GM23338 (cell line): ENCODE measurements around the gene MAP2K6. TPM values are rescaled to one million over a fixed set of nuclear protein-coding genes. Genes with fewer than 3 reads are reported as not detected.

ENCODE experiments used
- ATAC-seq: fragments of 200-7000 bp; cut with Tn5 transposase; 3 replicates; pipeline ENCODE4 v1.9.1; 2020
- DNase-seq: peaks from one replicate; pipeline ENCODE4 v3.0.0-alpha.2; 2015; ENCODE audit warnings: low spot score
- H2AFZ ChIP-seq: fragments of 200-600 bp; sonication (generic); 2 replicates; pipeline ENCODE4 v1.8.0; 2016; ENCODE audit warnings: antibody characterized with exemption, mild to moderate bottlenecking, moderate library complexity
- H3F3A ChIP-seq: fragments of 200-600 bp; sonication (generic); replicated peaks from 2 replicates; pipeline ENCODE4 v1.8.0; 2017; ENCODE audit warnings: antibody characterized with exemption, mixed run types, low read depth
- H3K27ac ChIP-seq: fragments of 200-600 bp; sonication (generic); 2 replicates; pipeline ENCODE4 v1.6.1; 2016; ENCODE audit warnings: low read depth
- H3K27me3 ChIP-seq: fragments of 200-600 bp; sonication (generic); 2 replicates; pipeline ENCODE4 v1.8.0; 2016; ENCODE audit warnings: mild to moderate bottlenecking, mixed run types, moderate library complexity; ENCODE audit not compliant: insufficient read depth
- H3K36me3 ChIP-seq: fragments of 200-600 bp; sonication (generic); 2 replicates; pipeline ENCODE4 v1.8.0; 2016; ENCODE audit warnings: mild to moderate bottlenecking; ENCODE audit not compliant: insufficient read depth
- H3K4me1 ChIP-seq: fragments of 200-600 bp; sonication (generic); 2 replicates; pipeline ENCODE4 v1.8.0; 2016; ENCODE audit warnings: mild to moderate bottlenecking, moderate library complexity; ENCODE audit not compliant: insufficient read depth
- H3K4me2 ChIP-seq: fragments of 200-600 bp; sonication (generic); 2 replicates; pipeline ENCODE4 v1.7.1; 2017; ENCODE audit warnings: mixed run types
- H3K4me3 ChIP-seq: fragments of 200-600 bp; sonication (generic); 2 replicates; pipeline ENCODE4 v1.6.1; 2016; ENCODE audit warnings: mixed run types
- H3K79me2 ChIP-seq: fragments of 200-600 bp; sonication (generic); replicated peaks from 2 replicates; pipeline ENCODE4 v1.8.0; 2017; ENCODE audit warnings: mild to moderate bottlenecking; ENCODE audit not compliant: insufficient read depth
- H3K9me2 ChIP-seq: fragments of 200-600 bp; sonication (generic); 2 replicates; pipeline ENCODE4 v1.8.0; 2017; ENCODE audit not compliant: insufficient read depth
- H4K20me1 ChIP-seq: fragments of 200-600 bp; sonication (generic); replicated peaks from 2 replicates; pipeline ENCODE4 v1.8.0; 2017; ENCODE audit warnings: mild to moderate bottlenecking; ENCODE audit not compliant: insufficient read depth
- H3K27ac Mint-ChIP-seq: 2 replicates; pipeline ENCODE4 v1.8.0; 2020; ENCODE audit warnings: inconsistent platforms, mild to moderate bottlenecking, moderate library complexity, mixed read lengths
- H3K27me3 Mint-ChIP-seq: 3 replicates; pipeline ENCODE4 v1.8.0; 2022; ENCODE audit warnings: low read depth, mild to moderate bottlenecking, moderate library complexity, mixed read lengths, inconsistent platforms; ENCODE audit not compliant: insufficient read depth, poor library complexity
- H3K36me3 Mint-ChIP-seq: 3 replicates; pipeline ENCODE4 v1.8.0; 2021; ENCODE audit warnings: low read depth, mild to moderate bottlenecking, inconsistent platforms, moderate library complexity, mixed read lengths
- H3K4me1 Mint-ChIP-seq: 3 replicates; pipeline ENCODE4 v1.8.0; 2020; ENCODE audit warnings: mild to moderate bottlenecking, inconsistent platforms, mixed read lengths
- H3K4me3 Mint-ChIP-seq: 3 replicates; pipeline ENCODE4 v1.8.0; 2021; ENCODE audit warnings: moderate library complexity, mild to moderate bottlenecking, inconsistent platforms, mixed read lengths
- H3K9me3 Mint-ChIP-seq: 3 replicates; pipeline ENCODE4 v1.8.0; 2020; ENCODE audit warnings: moderate library complexity, mild to moderate bottlenecking, inconsistent platforms, mixed read lengths
- CREB1 ChIP-seq: fragments of 250-450 bp; sonication (Bioruptor Pico); IDR thresholded peaks from 2 replicates; pipeline ENCODE4 v1.5.0; 2020; ENCODE audit warnings: low read depth, mild to moderate bottlenecking, moderate library complexity
- ETS1 ChIP-seq: IDR thresholded peaks from 2 replicates; pipeline ENCODE4 v1.6.1; 2016; ENCODE audit warnings: antibody characterized with exemption
- EZH2 ChIP-seq: fragments of 200-600 bp; sonication (generic); IDR thresholded peaks from one replicate; pipeline ENCODE4 v1.8.0; 2017; ENCODE audit warnings: antibody characterized with exemption, mild to moderate bottlenecking, low read depth; ENCODE audit not compliant: unreplicated experiment
- EZH2phosphoT487 ChIP-seq: fragments of 200-600 bp; sonication (generic); IDR thresholded peaks from one replicate; pipeline ENCODE4 v1.8.1; 2018; ENCODE audit warnings: antibody characterized with exemption; ENCODE audit not compliant: unreplicated experiment
- JUNB ChIP-seq: IDR thresholded peaks from one replicate; pipeline ENCODE4 v1.6.1; 2016; ENCODE audit warnings: antibody characterized with exemption; ENCODE audit not compliant: unreplicated experiment
- NANOG ChIP-seq: IDR thresholded peaks from 2 replicates; pipeline ENCODE4 v1.6.1; 2016; ENCODE audit warnings: antibody characterized with exemption, borderline replicate concordance
- POLR2AphosphoS5 ChIP-seq: IDR thresholded peaks from 2 replicates; pipeline ENCODE4 v1.6.1; 2016; ENCODE audit warnings: antibody characterized with exemption, low read depth
- STAT1 ChIP-seq: IDR thresholded peaks from one replicate; pipeline ENCODE4 v1.6.1; 2016; ENCODE audit warnings: antibody characterized with exemption; ENCODE audit not compliant: unreplicated experiment
- ZNF114 ChIP-seq: fragments of 250-450 bp; sonication (Bioruptor Pico); IDR thresholded peaks from 2 replicates; pipeline ENCODE4 v1.5.0; 2020; ENCODE audit warnings: mild to moderate bottlenecking, moderate library complexity
- ZNF331 ChIP-seq: fragments of 250-450 bp; sonication (Bioruptor Pico); IDR thresholded peaks from 2 replicates; pipeline ENCODE4 v1.5.0; 2020; ENCODE audit warnings: low read depth, mild to moderate bottlenecking, moderate library complexity
- polyA plus RNA-seq: library from polyadenylated mRNA; unstranded; fragments of >200 nt; fragmentation: Nextera tagmentation; extraction: Ambion mirVana; gene quantifications from 2 replicates; pipeline ENCODE4 v1.2.1, GENCODE V29; 2016
- total RNA-seq: library from RNA; depleted of rRNA; stranded (reverse); fragments of >200 nt; shearing (Covaris generic); gene quantifications from 2 replicates; pipeline ENCODE4 v1.2.3, GENCODE V29; 2014
- TF ChIP-seq, protein P1 (sequence below): IDR thresholded peaks from one replicate; pipeline ENCODE4 v1.6.1; 2018; ENCODE audit warnings: antibody characterized with exemption; ENCODE audit not compliant: unreplicated experiment
- TF ChIP-seq, protein P2 (sequence below), 2 experiments: fragments of 200-600 bp in 1 of 2; sonication (generic) in 1 of 2; conservative IDR thresholded peaks; 2 replicates each; pipeline versions ENCODE4 v1.5.1 to v1.6.1; 2016 to 2017; ENCODE audit warnings: antibody characterized with exemption in 2 of 2, low read depth in 2 of 2, mild to moderate bottlenecking in 2 of 2, moderate library complexity in 1 of 2
- TF ChIP-seq, protein P3 (sequence below): fragments of 250-450 bp; sonication (Bioruptor Pico); IDR thresholded peaks from 2 replicates; pipeline ENCODE4 v1.5.0; 2020; ENCODE audit warnings: mild to moderate bottlenecking, moderate library complexity

MAP2K6 gene
- total and polyA plus RNA-seq, 2 experiments from 2014 or later, result 26.3 to 31.1 TPM

GRCh38 chr17:69560987-69561441 is 146.5 kb downstream of the MAP2K6 start:
- TF ChIP-seq, protein P1, sequence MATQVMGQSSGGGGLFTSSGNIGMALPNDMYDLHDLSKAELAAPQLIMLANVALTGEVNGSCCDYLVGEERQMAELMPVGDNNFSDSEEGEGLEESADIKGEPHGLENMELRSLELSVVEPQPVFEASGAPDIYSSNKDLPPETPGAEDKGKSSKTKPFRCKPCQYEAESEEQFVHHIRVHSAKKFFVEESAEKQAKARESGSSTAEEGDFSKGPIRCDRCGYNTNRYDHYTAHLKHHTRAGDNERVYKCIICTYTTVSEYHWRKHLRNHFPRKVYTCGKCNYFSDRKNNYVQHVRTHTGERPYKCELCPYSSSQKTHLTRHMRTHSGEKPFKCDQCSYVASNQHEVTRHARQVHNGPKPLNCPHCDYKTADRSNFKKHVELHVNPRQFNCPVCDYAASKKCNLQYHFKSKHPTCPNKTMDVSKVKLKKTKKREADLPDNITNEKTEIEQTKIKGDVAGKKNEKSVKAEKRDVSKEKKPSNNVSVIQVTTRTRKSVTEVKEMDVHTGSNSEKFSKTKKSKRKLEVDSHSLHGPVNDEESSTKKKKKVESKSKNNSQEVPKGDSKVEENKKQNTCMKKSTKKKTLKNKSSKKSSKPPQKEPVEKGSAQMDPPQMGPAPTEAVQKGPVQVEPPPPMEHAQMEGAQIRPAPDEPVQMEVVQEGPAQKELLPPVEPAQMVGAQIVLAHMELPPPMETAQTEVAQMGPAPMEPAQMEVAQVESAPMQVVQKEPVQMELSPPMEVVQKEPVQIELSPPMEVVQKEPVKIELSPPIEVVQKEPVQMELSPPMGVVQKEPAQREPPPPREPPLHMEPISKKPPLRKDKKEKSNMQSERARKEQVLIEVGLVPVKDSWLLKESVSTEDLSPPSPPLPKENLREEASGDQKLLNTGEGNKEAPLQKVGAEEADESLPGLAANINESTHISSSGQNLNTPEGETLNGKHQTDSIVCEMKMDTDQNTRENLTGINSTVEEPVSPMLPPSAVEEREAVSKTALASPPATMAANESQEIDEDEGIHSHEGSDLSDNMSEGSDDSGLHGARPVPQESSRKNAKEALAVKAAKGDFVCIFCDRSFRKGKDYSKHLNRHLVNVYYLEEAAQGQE, result no peak
- TF ChIP-seq, protein P2, sequence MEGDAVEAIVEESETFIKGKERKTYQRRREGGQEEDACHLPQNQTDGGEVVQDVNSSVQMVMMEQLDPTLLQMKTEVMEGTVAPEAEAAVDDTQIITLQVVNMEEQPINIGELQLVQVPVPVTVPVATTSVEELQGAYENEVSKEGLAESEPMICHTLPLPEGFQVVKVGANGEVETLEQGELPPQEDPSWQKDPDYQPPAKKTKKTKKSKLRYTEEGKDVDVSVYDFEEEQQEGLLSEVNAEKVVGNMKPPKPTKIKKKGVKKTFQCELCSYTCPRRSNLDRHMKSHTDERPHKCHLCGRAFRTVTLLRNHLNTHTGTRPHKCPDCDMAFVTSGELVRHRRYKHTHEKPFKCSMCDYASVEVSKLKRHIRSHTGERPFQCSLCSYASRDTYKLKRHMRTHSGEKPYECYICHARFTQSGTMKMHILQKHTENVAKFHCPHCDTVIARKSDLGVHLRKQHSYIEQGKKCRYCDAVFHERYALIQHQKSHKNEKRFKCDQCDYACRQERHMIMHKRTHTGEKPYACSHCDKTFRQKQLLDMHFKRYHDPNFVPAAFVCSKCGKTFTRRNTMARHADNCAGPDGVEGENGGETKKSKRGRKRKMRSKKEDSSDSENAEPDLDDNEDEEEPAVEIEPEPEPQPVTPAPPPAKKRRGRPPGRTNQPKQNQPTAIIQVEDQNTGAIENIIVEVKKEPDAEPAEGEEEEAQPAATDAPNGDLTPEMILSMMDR (conservative IDR thresholded peaks at IDR 0.05; ENCODE audit: low read depth in 2 of 2), result no peak
- TF ChIP-seq, protein P3, sequence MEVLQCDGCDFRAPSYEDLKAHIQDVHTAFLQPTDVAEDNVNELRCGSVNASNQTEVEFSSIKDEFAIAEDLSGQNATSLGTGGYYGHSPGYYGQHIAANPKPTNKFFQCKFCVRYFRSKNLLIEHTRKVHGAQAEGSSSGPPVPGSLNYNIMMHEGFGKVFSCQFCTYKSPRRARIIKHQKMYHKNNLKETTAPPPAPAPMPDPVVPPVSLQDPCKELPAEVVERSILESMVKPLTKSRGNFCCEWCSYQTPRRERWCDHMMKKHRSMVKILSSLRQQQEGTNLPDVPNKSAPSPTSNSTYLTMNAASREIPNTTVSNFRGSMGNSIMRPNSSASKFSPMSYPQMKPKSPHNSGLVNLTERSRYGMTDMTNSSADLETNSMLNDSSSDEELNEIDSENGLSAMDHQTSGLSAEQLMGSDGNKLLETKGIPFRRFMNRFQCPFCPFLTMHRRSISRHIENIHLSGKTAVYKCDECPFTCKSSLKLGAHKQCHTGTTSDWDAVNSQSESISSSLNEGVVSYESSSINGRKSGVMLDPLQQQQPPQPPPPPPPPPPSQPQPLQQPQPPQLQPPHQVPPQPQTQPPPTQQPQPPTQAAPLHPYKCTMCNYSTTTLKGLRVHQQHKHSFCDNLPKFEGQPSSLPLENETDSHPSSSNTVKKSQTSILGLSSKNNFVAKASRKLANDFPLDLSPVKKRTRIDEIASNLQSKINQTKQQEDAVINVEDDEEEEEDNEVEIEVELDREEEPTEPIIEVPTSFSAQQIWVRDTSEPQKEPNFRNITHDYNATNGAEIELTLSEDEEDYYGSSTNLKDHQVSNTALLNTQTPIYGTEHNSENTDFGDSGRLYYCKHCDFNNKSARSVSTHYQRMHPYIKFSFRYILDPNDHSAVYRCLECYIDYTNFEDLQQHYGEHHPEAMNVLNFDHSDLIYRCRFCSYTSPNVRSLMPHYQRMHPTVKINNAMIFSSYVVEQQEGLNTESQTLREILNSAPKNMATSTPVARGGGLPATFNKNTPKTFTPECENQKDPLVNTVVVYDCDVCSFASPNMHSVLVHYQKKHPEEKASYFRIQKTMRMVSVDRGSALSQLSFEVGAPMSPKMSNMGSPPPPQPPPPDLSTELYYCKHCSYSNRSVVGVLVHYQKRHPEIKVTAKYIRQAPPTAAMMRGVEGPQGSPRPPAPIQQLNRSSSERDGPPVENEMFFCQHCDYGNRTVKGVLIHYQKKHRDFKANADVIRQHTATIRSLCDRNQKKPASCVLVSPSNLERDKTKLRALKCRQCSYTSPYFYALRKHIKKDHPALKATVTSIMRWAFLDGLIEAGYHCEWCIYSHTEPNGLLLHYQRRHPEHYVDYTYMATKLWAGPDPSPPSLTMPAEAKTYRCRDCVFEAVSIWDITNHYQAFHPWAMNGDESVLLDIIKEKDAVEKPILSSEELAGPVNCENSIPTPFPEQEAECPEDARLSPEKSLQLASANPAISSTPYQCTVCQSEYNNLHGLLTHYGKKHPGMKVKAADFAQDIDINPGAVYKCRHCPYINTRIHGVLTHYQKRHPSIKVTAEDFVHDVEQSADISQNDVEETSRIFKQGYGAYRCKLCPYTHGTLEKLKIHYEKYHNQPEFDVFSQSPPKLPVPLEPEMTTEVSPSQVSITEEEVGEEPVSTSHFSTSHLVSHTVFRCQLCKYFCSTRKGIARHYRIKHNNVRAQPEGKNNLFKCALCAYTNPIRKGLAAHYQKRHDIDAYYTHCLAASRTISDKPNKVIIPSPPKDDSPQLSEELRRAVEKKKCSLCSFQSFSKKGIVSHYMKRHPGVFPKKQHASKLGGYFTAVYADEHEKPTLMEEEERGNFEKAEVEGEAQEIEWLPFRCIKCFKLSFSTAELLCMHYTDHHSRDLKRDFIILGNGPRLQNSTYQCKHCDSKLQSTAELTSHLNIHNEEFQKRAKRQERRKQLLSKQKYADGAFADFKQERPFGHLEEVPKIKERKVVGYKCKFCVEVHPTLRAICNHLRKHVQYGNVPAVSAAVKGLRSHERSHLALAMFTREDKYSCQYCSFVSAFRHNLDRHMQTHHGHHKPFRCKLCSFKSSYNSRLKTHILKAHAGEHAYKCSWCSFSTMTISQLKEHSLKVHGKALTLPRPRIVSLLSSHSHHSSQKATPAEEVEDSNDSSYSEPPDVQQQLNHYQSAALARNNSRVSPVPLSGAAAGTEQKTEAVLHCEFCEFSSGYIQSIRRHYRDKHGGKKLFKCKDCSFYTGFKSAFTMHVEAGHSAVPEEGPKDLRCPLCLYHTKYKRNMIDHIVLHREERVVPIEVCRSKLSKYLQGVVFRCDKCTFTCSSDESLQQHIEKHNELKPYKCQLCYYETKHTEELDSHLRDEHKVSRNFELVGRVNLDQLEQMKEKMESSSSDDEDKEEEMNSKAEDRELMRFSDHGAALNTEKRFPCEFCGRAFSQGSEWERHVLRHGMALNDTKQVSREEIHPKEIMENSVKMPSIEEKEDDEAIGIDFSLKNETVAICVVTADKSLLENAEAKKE (CRISPR knock-in tag), result no peak
- TF ChIP-seq STAT1, result no peak
- no peak for TF ChIP-seq ZNF331 (CRISPR knock-in tag)
- no peak for TF ChIP-seq CREB1
- TF ChIP-seq JUNB, result no peak
- no peak for TF ChIP-seq EZH2phosphoT487
- TF ChIP-seq ETS1, result no peak
- TF ChIP-seq POLR2AphosphoS5, result no peak
- TF ChIP-seq EZH2, result no peak
- no peak for TF ChIP-seq NANOG
- no peak for TF ChIP-seq ZNF114 (CRISPR knock-in tag)
- no peak overlapping the region for H3K4me2 ChIP-seq
- no peaks in the 10 kb centered on the region for H3K36me3 ChIP-seq
- ATAC-seq (no peak), DNase-seq (no peak)
- Mint-ChIP-seq H3K36me3 (no peaks in the 10 kb centered on the region), H3K9me3 (no peaks in the 10 kb centered on the region; the same call in 2 of the 3 replicates), H3K27ac (no peak overlapping the region), H3K27me3 (peaks cover 3% of the 10 kb centered on the region), H3K4me1 (no peaks in the 10 kb centered on the region), H3K4me3 (no peak overlapping the region)
- no peak overlapping the region for H3K4me3 ChIP-seq
- no peaks in the 10 kb centered on the region for H3K4me1 ChIP-seq
- no peaks in the 10 kb centered on the region for H4K20me1 ChIP-seq
- no peak overlapping the region for H3K27ac ChIP-seq
- H3K9me2 ChIP-seq, result 0 out of 2 replicates have a peak, but pooled peaks cover 3% of the 10 kb centered on the region
- no peak overlapping the region for H2AFZ ChIP-seq
- H3F3A ChIP-seq, result no peaks in the 10 kb centered on the region
- no peaks in the 10 kb centered on the region for H3K79me2 ChIP-seq
- H3K27me3 ChIP-seq, result no peaks in the 10 kb centered on the region
